Measurements from ENCODE around the gene EFCAB10. TPM values are rescaled to one million over a fixed set of nuclear protein-coding genes. Genes with fewer than 3 reads are reported as not detected.

Gene EFCAB10
- not detected for total RNA-seq

DNA sequence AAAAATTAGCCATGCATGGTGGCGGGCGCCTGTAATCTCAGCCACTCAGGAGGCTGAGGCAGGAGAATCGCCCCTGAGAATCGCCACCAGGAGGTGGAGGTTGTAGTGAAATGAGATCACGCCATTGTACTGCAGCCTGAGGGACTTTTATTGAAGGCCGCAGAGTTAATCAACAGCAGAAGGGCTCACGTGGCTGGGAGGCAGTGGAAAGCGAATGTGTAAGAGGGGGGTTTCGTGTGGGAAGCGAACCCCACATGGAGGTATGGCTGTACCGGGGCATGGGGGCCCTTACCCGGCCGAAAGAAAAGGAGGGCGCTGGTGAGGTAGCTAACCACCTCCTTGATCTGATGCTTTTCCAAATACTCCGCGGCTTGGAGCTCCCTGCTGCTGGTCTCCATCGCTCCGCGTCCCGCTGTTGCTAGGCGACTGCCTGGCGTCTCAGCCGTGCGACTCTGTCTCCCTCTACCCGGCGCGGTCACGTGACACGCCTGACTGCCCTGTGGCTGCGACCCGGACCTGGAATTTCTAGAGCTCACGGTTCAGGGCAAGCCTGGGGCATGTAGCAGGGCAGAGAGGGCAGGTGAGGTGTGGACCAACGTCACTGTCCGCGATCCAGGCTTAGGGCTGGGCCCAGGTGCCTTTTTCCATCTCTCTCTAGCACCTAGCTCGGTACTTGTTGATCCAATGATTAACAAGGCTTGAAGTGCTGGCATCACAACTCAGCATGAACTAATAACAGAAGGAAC is at the start of gene EFCAB10:
TSS of gene EFCAB10 (minus strand) at position 428 of the 746 bp plus-strand sequence. CDS start at position 398, 30 bp downstream.
- intact Hi-C loops (cut with micrococcal nuclease) = no loop called here
- H3K36me3 Mint-ChIP-seq = no peaks in the 10 kb centered on the region
- ChIA-PET CTCF (interaction anchor here (1.0 kb wide), 1 partner anchor 9 kb away, joined by 5 read pairs; no protein-coding TSS in a partner anchor), POLR2A (no interaction called here)
- peak within 1 kb of the TSS; percentile 57 for H3K4me3 Mint-ChIP-seq
- DNase-seq = peak; percentile 76
- H3K9me3 Mint-ChIP-seq = peaks cover 10% of the 10 kb centered on the region
- H3K4me1 Mint-ChIP-seq (ENCODE audit: low read depth) = peaks cover 6% of the 10 kb centered on the region
- H3K27me3 Mint-ChIP-seq = peaks cover 9% of the 10 kb centered on the region
- no peak within 1 kb of the TSS for H3K27ac Mint-ChIP-seq

DNA sequence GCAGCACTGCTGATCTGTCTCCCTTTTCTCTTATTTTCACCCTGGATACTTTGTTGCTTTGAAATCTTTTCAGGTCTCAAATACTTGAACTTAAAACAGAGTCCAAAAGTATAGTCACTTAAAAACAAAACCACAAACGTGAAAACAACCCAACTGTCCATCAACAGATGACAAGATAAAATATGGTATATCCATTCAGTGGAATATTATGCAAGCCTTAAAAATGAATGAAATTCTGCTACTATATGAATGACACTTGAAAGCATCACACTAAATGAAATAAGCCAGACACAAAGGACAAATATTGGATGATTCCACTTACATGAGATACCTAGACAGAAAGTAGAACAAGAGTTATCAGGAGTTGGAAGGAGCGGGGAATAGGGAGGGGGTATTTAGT is 44.7 kb upstream of the EFCAB10 start:
- no peaks in the 10 kb centered on the region for H3K4me1 Mint-ChIP-seq (ENCODE audit: low read depth)
- CTCF ChIA-PET = no interaction called here
- intact Hi-C loops (cut with micrococcal nuclease) = no loop called here
- H3K27ac Mint-ChIP-seq = no peak overlapping the region
- peaks cover 32% of the 10 kb centered on the region for H3K36me3 Mint-ChIP-seq
- no peaks in the 10 kb centered on the region for H3K27me3 Mint-ChIP-seq
- peaks cover 9% of the 10 kb centered on the region for H3K9me3 Mint-ChIP-seq
- H3K4me3 Mint-ChIP-seq = no peak overlapping the region
- POLR2A ChIA-PET = no interaction called here
- no peak for DNase-seq

DNA sequence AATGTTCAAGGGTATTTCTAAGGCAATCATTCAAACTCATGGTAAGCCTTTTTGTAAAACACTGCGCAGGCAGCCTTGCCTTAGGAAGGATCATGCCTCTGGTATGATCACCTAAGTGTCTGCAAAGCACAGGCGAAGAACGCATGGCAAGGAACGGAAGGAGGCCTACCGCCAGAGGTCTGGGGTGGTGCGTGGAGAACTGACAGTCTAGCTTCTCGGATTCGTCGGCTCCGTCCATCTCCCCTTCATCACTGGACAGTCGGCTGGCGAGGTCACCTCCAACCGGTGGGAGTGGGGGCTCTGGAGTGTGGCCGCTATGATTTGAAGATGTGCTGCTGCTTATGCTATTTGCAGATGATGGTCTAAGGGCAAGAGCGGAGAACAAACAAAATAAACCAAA is 42.6 kb upstream of the EFCAB10 start:
- ChIA-PET POLR2A (no interaction called here), CTCF (no interaction called here)
- no peak for DNase-seq
- no peaks in the 10 kb centered on the region for H3K27me3 Mint-ChIP-seq
- H3K27ac Mint-ChIP-seq = no peak overlapping the region
- H3K9me3 Mint-ChIP-seq = peaks cover 9% of the 10 kb centered on the region
- H3K36me3 Mint-ChIP-seq = peaks cover 28% of the 10 kb centered on the region
- H3K4me3 Mint-ChIP-seq = no peak overlapping the region
- H3K4me1 Mint-ChIP-seq (ENCODE audit: low read depth) = no peaks in the 10 kb centered on the region
- intact Hi-C loops (cut with micrococcal nuclease) = no loop called here

GRCh38 chr7:105623378-105623777 is 42.1 kb upstream of the EFCAB10 start:
- intact Hi-C loops (cut with micrococcal nuclease) = no loop called here
- peaks cover 30% of the 10 kb centered on the region for H3K36me3 Mint-ChIP-seq
- no peak overlapping the region for H3K27ac Mint-ChIP-seq
- H3K27me3 Mint-ChIP-seq = no peaks in the 10 kb centered on the region
- no peak for DNase-seq
- no peaks in the 10 kb centered on the region for H3K4me1 Mint-ChIP-seq (ENCODE audit: low read depth)
- ChIA-PET CTCF (no interaction called here), POLR2A (no interaction called here)
- peaks cover 9% of the 10 kb centered on the region for H3K9me3 Mint-ChIP-seq
- no peak overlapping the region for H3K4me3 Mint-ChIP-seq

DNA sequence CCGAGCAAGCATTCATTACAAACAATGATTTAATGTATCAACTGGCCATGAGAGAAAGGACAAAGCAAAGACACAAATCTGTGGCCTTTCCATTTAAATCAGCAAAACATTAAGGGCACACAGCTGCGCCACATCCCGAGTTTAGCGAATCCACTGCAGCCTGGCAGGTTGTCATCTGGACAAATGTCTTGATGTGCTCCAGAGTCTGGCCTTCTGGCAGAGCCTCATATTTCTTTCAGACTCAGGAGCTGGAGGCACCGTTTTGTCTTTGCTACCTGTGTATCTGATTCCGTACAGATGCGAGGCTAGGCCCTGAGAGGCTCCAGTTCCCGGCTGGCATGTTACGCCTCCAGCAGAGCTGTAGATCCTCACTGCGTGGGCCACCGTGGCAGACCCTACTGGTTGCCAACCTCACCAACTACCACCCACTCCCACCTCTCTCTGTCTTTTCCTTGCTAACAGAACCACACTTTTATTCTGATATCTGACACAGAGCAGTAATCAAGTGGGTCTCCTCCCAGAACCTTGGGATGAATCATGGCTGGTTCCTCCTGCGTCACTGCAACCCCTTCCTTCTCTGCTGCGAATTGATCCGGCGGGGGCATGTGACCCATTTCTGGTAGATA is 40.9 kb upstream of the EFCAB10 start:
- CTCF ChIA-PET = no interaction called here
- Mint-ChIP-seq H3K4me3 (no peak overlapping the region), H3K27ac (no peak overlapping the region), H3K27me3 (no peaks in the 10 kb centered on the region), H3K9me3 (peaks cover 9% of the 10 kb centered on the region), H3K4me1 (ENCODE audit: low read depth) (no peaks in the 10 kb centered on the region), H3K36me3 (peaks cover 31% of the 10 kb centered on the region)
- POLR2A ChIA-PET = no interaction called here
- no peak for DNase-seq
- intact Hi-C loops (cut with micrococcal nuclease) = no loop called here

- CTCF ChIA-PET = no interaction called here
- Mint-ChIP-seq H3K36me3 (peaks cover 28% of the 10 kb centered on the region), H3K27me3 (no peaks in the 10 kb centered on the region), H3K27ac (no peak overlapping the region), H3K4me3 (no peak overlapping the region), H3K4me1 (ENCODE audit: low read depth) (no peaks in the 10 kb centered on the region), H3K9me3 (peaks cover 6% of the 10 kb centered on the region)
- DNase-seq = no peak
- intact Hi-C loops (cut with micrococcal nuclease) = no loop called here
- POLR2A ChIA-PET = no interaction called here
Measured at GRCh38 chr7:105621617-105622016, 40.3 kb upstream of the EFCAB10 start.

- no peaks in the 10 kb centered on the region for H3K27me3 Mint-ChIP-seq
- no peak for DNase-seq
- H3K27ac Mint-ChIP-seq = no peak overlapping the region
- H3K4me1 Mint-ChIP-seq (ENCODE audit: low read depth) = no peaks in the 10 kb centered on the region
- peaks cover 25% of the 10 kb centered on the region for H3K36me3 Mint-ChIP-seq
- no peak overlapping the region for H3K4me3 Mint-ChIP-seq
- ChIA-PET POLR2A (no interaction called here), CTCF (no interaction called here)
- intact Hi-C loops (cut with micrococcal nuclease) = no loop called here
- peaks cover 4% of the 10 kb centered on the region for H3K9me3 Mint-ChIP-seq
Measured at GRCh38 chr7:105621176-105621575, 39.9 kb upstream of the EFCAB10 start.

- Mint-ChIP-seq H3K36me3 (peaks cover 18% of the 10 kb centered on the region), H3K4me3 (no peak overlapping the region), H3K9me3 (no peaks in the 10 kb centered on the region), H3K4me1 (ENCODE audit: low read depth) (no peaks in the 10 kb centered on the region), H3K27me3 (no peaks in the 10 kb centered on the region), H3K27ac (no peak overlapping the region)
- ChIA-PET POLR2A (interaction anchor here (0.5 kb wide), 1 partner anchor 64 kb away, joined by 5 read pairs; no protein-coding TSS in a partner anchor), CTCF (interaction anchor here (0.9 to 1.2 kb wide), 2 partner anchors 33 to 37 kb away, joined by 3 read pairs; no protein-coding TSS in a partner anchor)
- no peak for DNase-seq
- intact Hi-C loops (cut with micrococcal nuclease) = no loop called here
Measured at GRCh38 chr7:105619590-105619989, 38.3 kb upstream of the EFCAB10 start.

- intact Hi-C loops (cut with micrococcal nuclease) = no loop called here
- H3K36me3 Mint-ChIP-seq = peaks cover 16% of the 10 kb centered on the region
- no peak overlapping the region for H3K27ac Mint-ChIP-seq
- no peaks in the 10 kb centered on the region for H3K9me3 Mint-ChIP-seq
- no peaks in the 10 kb centered on the region for H3K4me1 Mint-ChIP-seq (ENCODE audit: low read depth)
- no peak overlapping the region for H3K4me3 Mint-ChIP-seq
- DNase-seq = no peak
- no peaks in the 10 kb centered on the region for H3K27me3 Mint-ChIP-seq
- CTCF ChIA-PET = interaction anchor here (1.4 kb wide), 1 partner anchor 39 kb away, joined by 5 read pairs; no protein-coding TSS in a partner anchor
- POLR2A ChIA-PET = no interaction called here
Measured at GRCh38 chr7:105618016-105618296, 36.7 kb upstream of the EFCAB10 start.

- DNase-seq = no peak
- POLR2A ChIA-PET = no interaction called here
- no peaks in the 10 kb centered on the region for H3K4me1 Mint-ChIP-seq (ENCODE audit: low read depth)
- H3K4me3 Mint-ChIP-seq = no peak overlapping the region
- H3K27me3 Mint-ChIP-seq = no peaks in the 10 kb centered on the region
- peaks cover 16% of the 10 kb centered on the region for H3K36me3 Mint-ChIP-seq
- CTCF ChIA-PET = interaction anchor here (1.4 kb wide), 1 partner anchor 40 kb away, joined by 5 read pairs; no protein-coding TSS in a partner anchor
- intact Hi-C loops (cut with micrococcal nuclease) = no loop called here
- H3K9me3 Mint-ChIP-seq = no peaks in the 10 kb centered on the region
- no peak overlapping the region for H3K27ac Mint-ChIP-seq
Measured at GRCh38 chr7:105617280-105618015, 36.2 kb upstream of the EFCAB10 start.

DNA sequence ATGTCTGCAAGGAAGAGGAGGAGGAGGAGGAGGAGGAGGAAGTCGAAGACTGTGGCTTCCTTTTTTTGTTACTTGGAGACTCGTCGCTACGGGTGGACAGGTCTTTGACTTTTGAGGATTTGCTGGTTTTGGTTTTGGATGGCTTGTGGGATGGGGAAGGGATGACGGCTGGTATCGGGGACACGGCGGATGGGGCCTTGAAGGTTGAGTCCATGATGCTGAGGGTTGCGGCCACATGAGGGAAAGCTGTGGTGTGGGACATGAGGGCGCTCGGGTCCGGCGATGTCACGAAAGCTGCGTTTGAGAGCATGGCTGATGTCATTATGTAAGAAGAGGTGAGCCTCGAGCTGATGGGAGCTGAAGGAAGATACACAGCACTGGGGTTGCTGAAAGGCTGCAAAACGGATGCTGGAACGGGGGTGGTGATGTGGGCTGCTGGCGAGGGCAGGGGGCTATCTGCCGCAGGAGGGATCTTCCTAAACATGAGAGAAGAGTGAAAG is 33.1 kb upstream of the EFCAB10 start:
- Mint-ChIP-seq H3K27me3 (no peaks in the 10 kb centered on the region), H3K9me3 (no peaks in the 10 kb centered on the region), H3K4me1 (ENCODE audit: low read depth) (no peaks in the 10 kb centered on the region), H3K27ac (no peak overlapping the region), H3K36me3 (peaks cover 14% of the 10 kb centered on the region), H3K4me3 (no peak overlapping the region)
- POLR2A ChIA-PET = no interaction called here
- CTCF ChIA-PET = no interaction called here
- intact Hi-C loops (cut with micrococcal nuclease) = no loop called here
- DNase-seq = no peak

GRCh38 chr7:105613611-105614330 is 32.5 kb upstream of the EFCAB10 start:
- no peak for DNase-seq
- Mint-ChIP-seq H3K27ac (no peak overlapping the region), H3K4me3 (no peak overlapping the region), H3K9me3 (no peaks in the 10 kb centered on the region), H3K4me1 (ENCODE audit: low read depth) (no peaks in the 10 kb centered on the region), H3K36me3 (peaks cover 13% of the 10 kb centered on the region), H3K27me3 (no peaks in the 10 kb centered on the region)
- ChIA-PET CTCF (interaction anchor here (0.5 kb wide), 1 partner anchor 73 kb away, joined by 3 read pairs; no protein-coding TSS in a partner anchor), POLR2A (no interaction called here)
- intact Hi-C loops (cut with micrococcal nuclease) = no loop called here

Data from activated CD4-positive, alpha-beta memory T cell treated with anti-CD3 and anti-CD28 coated beads for 36 hours (primary cell).